H1 (cell line): ENCODE data around the gene SPDYE4.

ENCODE experiments used
- CTCF ChIP-seq, 3 experiments: IDR thresholded peaks; 1 replicate in 2 of 3; 2 replicates in 1 of 3; pipeline versions ENCODE4 v1.5.1 to v1.6.1; 2011; ENCODE audit warnings: low read length in 3 of 3, mild to moderate bottlenecking in 3 of 3, inconsistent platforms in 2 of 3, low read depth in 1 of 3, moderate library complexity in 1 of 3; ENCODE audit not compliant: insufficient read depth in 1 of 3; ENCODE audit errors: control extremely low read depth in 1 of 3
- EP300 ChIP-seq, 2 experiments: IDR thresholded peaks; 1 replicate in 1 of 2; 2 replicates in 1 of 2; pipeline ENCODE4 v1.6.1; 2011 to 2012; ENCODE audit warnings: low read depth in 2 of 2, low read length in 2 of 2, mild to moderate bottlenecking in 2 of 2, borderline replicate concordance in 1 of 2, inconsistent platforms in 1 of 2, moderate library complexity in 1 of 2
- POLR2A ChIP-seq, 2 experiments: IDR thresholded peaks; 1 replicate in 1 of 2; 2 replicates in 1 of 2; pipeline ENCODE4 v1.6.1; 2011; ENCODE audit warnings: low read depth in 2 of 2, low read length in 2 of 2, mild to moderate bottlenecking in 2 of 2; ENCODE audit errors: control extremely low read depth in 1 of 2
- POLR2AphosphoS5 ChIP-seq: IDR thresholded peaks from 2 replicates; pipeline ENCODE4 v1.6.1; 2011; ENCODE audit warnings: low read depth, low read length
- RNF2 ChIP-seq: fragments of 200-900, 300-1000 bp; sonication (generic); IDR thresholded peaks from 2 replicates; pipeline ENCODE4 v1.7.1; 2016; ENCODE audit warnings: borderline replicate concordance, low read depth, mild to moderate bottlenecking, antibody characterized with exemption, low read length; ENCODE audit not compliant: poor library complexity, severe bottlenecking; ENCODE audit errors: missing control alignments
- SIRT6 ChIP-seq: IDR thresholded peaks from one replicate; pipeline ENCODE4 v1.7.1; 2012; ENCODE audit warnings: low read length, inconsistent platforms
- SIX5 ChIP-seq: IDR thresholded peaks from 2 replicates; pipeline ENCODE4 v1.6.1; 2011; ENCODE audit warnings: mild to moderate bottlenecking, low read depth, low read length
- SP1 ChIP-seq: IDR thresholded peaks from 2 replicates; pipeline ENCODE4 v1.6.1; 2011; ENCODE audit warnings: low read depth, low read length
- SP2 ChIP-seq: IDR thresholded peaks from 2 replicates; pipeline ENCODE4 v1.6.1; 2012; ENCODE audit warnings: mild to moderate bottlenecking, low read length, inconsistent platforms
- TEAD4 ChIP-seq: IDR thresholded peaks from 2 replicates; pipeline ENCODE4 v1.6.1; 2012; ENCODE audit warnings: low read depth, low read length, inconsistent platforms, mixed read lengths
- USF2 ChIP-seq: IDR thresholded peaks from 2 replicates; pipeline ENCODE4 v1.6.1; 2011; ENCODE audit warnings: low read length, improper control_type of control experiment

GRCh38 chr17:8712698-8713097 lies 45.6 kb downstream of the SPDYE4 start:
- TF ChIP-seq POLR2AphosphoS5 = no peak
- no peak for TF ChIP-seq SIRT6
- no peak for TF ChIP-seq USF2
- no peak for TF ChIP-seq SP2
- no peak for TF ChIP-seq CTCF (IDR thresholded peaks at IDR 0.05; ENCODE audit: control extremely low read depth in 1 of 3, insufficient read depth in 1 of 3, low read depth in 1 of 3, low read length in 3 of 3)
- TF ChIP-seq TEAD4 = no peak
- no peak for TF ChIP-seq SIX5
- TF ChIP-seq RNF2 = no peak
- no peak for TF ChIP-seq EP300 (IDR thresholded peaks at IDR 0.05; ENCODE audit: borderline replicate concordance in 1 of 2, low read depth in 2 of 2, low read length in 2 of 2)
- no peak for TF ChIP-seq POLR2A (IDR thresholded peaks at IDR 0.05; ENCODE audit: control extremely low read depth in 1 of 2, low read depth in 2 of 2, low read length in 2 of 2)
- TF ChIP-seq SP1 = no peak
